ENCODE results near the gene KRT9.
"Not testable (repeated sequence)": the region's sequence is repeated elsewhere in the genome, so short reads cannot be mapped to it uniquely, and the experiment has no call there.

Gene KRT9

DNA sequence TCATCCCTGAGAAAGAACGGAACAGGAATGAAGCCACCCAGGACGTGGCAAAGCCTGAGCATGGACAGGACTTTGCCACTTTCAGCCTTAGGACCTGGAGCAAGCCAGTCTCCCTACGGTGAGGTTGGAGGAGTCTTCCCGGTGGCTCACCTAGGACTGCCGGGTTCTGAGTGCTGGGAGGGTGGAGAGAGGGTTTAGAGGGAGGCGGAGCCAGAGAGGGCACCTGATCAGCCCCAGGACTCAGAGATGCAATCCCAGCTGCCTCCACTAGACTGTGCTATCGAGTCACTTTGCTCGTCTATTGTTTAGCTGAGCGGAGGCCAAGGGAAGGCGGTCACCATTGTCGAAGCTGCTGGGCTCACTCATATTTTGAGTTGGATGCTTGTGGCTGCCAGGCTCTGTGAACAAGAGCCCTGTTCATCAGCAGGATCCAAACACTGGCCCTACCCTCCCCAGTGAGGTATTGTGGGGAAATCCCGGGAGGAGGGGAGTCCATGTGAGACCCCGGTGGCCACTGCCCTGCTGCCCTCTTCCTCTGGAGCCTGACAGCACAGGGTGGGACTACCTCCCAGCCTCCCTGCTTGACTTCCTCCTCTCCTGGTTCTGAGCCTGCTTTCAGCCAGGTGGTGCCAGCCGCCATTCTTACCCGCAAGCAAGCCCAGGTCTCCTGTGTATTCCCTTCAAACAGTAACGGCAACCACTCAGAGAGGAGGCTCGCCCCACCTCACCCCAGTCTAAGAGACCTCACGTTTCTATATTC lies 7.8 kb upstream of the KRT9 start:
- DNase-seq (ENCODE audit: low spot score), result peak; percentile 17

DNA sequence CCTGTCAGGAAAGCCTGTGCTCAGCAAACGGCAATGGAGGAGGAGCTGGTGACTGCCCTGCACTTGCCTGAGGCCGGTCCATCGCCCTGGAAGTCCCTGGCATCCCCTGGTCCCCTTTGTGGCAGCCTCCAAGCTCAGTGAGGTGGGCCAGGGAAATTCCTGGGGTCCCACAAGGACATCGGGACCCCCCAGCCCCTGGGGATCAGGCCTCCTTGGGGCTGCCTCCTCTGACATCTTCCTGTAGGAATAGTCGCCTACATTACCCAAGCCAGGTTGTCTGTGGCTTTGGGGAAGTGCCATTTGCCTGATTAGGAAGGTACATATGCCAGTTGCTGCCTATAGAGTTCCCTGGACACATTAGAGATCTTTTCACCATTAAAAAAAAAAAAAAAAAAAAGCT lies 7.1 kb upstream of the KRT9 start:
- DNase-seq (ENCODE audit: low spot score), result no peak

DNA sequence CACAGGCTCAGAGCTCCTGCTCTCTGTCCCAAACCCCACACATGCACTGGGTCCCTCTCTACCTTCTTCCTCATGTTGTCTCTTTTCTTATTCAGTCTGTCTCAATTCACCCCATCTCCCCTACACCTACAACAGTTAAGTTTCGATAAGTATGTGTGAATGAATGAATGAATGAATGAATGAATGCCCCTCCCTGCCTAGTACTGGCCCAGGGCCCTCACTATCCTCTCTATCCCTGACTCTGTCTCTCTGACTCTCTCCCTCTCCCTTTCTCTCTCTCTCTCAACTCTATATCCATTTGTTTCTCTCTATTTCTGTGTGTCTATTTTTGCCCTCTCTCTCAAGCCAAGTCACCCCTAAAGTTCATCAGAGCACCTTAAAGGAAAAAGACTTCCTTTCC lies 6.7 kb upstream of the KRT9 start:
- DNase-seq (ENCODE audit: low spot score), result no peak

DNA sequence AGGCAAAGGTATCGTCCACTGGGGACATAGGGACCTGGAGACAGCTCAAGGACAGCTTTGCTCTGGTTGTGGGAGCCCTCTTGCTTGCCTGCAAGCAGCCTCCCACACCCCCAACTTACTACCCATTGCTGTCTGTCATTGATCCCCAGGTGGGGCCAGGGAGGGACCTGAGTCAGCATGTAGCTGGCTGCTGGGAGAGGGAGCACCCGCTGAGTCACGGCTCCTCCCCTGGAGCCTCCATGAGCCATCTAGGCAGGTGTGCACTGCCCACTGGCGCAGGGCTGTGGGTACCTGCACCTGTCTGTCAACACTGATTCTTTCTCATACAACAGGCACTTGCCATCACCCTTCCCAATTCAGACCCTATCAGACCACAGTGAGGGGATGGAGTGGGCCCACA lies 4.9 kb upstream of the KRT9 start:
- not testable (repeated sequence) for DNase-seq (ENCODE audit: low spot score)

DNA sequence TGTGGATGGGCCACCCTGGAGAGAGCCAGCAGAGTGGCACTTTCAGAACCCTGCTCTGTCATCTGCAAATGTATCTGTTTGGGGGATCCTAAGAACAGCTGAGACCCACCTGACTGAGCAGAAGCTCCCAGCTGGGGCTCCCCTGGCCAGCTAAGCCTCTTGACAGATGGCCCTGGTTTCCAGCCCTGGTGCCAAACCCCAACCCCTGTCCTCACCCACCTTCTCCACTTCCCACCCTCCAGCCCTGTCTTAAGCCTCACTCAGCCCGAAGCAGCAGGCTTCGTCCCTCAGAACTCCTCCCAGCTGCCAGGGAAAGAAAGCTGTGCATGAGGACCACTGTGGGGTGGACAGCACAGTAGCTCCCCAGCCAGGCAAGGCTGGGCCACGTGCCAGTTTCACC lies 3.5 kb upstream of the KRT9 start:
- DNase-seq (ENCODE audit: low spot score), result no peak

DNA sequence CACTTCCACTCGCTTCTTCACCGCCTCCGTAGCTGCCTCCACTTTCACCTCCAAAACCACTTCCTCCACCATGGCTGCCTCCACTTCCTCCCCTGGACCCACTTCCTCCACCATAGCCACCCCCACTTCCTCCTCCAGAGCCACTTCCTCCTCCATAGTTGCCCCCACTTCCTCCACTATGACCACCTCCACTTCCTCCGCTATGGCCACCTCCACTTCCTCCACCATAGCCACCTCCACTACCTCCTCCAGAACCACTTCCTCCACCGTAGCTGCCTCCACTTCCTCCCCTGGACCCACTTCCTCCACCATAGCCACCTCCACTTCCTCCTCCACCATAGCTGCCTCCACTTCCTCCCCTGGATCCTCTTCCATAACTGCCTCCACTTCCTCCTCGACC lies 4.5 kb downstream of the KRT9 start:
- DNase-seq (ENCODE audit: low spot score), result no peak

DNA sequence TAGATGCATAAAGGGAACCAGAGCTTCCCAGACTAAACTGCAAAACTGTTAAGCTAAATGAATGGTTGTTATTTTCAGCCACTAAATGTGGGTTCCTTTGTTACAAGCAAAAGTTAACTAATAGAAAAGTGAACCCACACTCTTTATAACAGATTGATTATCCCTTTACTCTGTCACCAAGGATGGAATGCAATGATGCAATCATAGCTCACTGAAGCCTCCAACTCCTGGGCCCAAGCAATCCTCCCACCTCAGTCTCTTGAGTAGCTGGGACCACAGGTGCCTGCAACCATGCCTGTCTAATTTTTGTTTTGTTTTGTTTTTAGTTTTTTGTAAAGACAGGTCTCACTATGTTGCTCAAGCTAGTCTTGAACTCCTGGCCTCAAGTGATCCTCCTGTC lies 6.5 kb downstream of the KRT9 start:
- DNase-seq (ENCODE audit: low spot score), result no peak

DNA sequence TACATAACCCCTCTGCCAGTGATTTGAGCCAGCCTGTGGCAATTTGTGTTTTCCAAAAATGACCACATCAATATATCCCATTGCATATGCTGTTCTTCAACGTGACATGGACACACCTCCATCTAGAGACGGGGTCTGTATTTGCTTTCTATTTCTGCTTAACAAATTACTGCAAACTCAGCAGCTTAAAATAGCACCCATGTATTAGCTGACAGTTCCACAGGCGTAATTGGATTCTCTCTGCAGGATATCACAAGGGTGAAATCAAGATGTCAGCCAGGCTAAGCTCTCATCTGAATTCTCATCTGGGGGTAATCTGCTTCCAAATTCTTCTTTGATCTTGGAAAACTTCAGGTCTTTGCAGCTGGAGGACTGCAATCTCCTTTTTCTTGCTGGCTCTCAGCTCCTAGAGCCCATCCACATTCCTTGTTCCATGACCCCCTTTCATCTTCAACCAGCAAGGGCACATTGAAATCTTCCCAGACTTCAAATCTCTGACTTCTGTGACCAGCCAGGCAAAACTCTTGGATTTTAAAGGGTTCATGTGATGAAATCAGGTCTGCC lies 8.2 kb downstream of the KRT9 start:
- no peak for DNase-seq (ENCODE audit: low spot score)

DNA sequence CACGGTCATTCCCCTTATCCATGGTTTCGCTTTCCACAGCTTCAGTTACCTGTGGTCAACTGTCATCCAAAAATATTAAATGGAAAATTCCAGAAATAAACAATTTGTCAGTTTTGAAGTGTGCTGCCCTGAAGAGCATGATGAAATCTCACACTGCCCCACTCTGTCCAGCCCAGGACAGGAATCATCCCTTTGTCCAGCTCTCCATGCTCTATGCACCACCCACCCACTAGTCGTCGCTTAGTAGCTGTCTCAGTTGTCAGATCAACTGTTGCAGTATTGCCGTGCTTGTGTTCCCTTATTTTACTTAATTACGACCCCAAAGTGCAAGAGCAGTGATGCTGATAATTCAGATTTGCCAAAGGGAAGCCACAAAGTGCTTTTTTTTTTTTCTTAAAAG lies 10.3 kb downstream of the KRT9 start:
- DNase-seq (ENCODE audit: low spot score), result no peak

DNA sequence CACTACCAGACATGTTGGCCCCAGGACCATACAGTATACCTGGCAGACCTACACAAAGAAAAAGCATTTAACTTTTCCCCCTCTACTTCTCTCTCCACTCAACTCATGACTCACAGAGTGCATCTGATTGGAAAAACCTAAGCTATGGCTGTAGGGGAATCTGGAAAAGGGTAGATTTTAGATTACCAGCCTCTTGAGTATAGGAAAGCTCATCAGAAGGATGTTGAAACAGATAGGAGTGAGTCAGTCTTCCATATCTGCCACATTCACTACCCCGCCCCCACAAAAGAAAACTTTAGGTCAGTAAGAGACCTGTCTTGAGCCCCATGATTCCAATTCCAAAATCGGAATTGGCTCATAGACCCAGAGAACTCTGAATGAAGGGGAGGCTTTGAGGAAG lies 12.3 kb downstream of the KRT9 start:
- no peak for DNase-seq (ENCODE audit: low spot score)

DNA sequence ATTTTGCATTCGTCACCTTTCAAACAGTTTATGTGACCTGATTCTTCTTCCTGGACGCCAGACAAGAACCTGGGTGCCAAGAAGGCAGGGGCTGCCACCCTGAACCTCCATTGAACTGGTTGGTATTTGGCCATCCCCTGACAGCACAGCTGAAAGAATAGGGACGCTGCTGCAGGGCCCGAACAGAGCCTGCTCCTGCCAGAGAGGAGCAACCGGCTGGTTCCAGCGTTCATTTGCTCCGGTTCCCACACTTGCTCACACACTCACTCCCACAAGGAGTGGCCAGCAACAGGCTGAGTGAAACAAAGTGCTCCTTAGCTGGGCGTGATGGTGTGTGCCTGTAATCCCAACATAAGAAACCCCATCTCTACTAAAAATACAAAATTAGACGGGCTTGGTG lies 14.9 kb downstream of the KRT9 start:
- DNase-seq (ENCODE audit: low spot score), result no peak

DNA sequence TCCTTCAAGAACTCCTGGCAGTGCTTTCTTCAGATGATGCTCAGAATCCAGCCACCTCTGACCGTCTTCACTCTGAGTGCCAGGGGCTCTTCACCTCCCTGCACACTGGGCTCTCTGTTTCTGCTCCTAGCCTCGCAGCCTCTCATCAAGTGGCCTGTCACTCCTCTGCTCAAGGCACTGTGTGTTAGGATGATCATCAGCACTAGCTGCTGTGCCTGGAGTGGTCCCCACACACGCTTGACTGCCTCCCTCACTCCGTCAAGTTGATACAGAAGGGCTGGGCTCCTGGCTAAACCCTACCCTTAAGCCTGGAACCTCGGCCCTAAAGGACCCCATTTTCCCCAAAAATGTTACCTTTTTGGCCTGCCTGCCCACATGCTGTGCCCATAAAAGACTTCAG lies 15.6 kb downstream of the KRT9 start:
- no peak for DNase-seq (ENCODE audit: low spot score)

DNA sequence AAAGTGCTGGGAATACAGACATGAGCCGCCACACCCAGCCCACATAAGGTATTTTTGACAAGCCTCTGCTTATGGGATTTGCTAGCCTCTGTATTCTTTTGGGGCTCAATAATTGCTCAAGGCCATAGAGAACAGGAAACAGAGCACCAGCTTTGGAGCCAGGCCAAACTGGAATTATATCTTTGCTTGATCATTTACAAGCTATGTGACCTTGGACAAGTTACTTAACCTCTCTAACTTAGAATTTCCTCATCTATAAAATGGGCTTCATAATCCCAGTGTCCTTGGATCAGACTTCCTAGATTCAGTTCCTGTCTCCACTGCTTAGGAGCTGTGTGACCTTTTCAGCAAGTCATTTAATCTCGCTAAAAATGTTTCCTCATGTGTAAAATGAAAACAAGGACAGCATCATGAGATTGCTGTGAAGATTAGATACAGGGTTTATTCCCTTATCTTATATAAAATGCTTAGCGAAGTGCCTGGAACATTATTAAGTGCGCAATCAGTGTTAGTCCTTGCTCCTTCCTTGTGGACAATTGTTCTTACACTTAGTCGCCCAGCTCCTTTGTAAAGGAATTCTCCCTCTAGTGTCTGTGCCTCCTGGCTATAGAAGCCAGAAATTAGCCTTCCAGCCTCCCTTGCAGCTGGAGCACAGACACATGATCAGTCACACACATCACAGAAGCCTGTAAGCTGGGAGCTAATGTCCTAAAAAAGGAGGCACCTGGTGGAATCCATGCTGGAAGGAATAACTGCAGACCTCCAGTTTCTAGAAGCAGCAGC lies 16.6 kb downstream of the KRT9 start:
- DNase-seq (ENCODE audit: low spot score), result no peak

DNA sequence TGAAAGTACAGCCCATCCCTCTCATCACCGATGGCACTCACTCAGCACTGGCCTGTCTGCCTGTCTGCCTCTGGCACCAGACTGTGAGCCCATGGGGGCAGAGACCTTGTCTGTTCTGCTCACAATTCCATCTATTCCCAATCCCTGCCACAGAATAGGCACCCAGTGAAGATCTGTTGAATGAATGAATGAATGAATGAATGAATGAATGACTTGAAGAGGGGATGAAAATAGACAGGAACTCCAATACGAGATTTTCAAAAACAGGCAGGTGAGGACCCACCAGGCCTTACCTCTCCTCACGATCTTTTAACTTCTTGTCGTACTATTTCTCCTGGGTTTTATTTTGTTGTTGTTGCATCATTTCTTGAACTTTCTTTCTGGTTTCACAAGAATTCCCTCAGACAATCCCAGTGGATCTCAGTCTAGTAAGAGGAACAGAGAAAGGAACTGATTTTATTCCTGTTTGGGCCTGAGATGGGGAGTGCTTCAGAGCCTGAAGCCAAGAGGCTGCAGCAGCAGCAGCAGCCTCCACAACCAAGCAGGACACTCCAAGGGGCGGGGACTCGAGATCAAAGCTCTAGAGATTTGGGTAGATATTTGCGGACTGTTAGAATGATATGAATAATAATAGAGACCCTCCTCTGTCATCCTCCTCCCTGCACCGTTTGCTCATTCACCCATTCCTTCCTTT lies 17.7 kb downstream of the KRT9 start:
- DNase-seq (ENCODE audit: low spot score), result no peak

DNA sequence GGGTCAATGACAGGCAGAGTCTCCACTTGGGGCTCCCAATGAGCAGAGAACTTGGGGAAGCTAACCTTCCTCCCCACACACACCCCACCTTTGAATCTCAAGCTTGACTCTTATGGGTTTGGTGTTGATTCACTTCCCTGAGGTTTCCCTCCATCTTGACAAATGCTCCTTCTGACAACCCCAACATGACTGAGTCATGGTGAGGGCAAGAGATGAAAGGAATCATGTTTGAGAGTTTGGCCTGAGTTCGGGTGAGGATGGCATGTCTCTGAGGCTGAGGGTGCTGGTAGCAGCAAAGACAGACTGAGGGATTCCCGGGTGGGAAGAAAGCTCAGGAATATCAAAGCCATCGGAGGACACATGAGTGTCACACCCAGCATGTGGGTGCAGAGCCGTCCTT lies 18.7 kb downstream of the KRT9 start:
- no peak for DNase-seq (ENCODE audit: low spot score)

DNA sequence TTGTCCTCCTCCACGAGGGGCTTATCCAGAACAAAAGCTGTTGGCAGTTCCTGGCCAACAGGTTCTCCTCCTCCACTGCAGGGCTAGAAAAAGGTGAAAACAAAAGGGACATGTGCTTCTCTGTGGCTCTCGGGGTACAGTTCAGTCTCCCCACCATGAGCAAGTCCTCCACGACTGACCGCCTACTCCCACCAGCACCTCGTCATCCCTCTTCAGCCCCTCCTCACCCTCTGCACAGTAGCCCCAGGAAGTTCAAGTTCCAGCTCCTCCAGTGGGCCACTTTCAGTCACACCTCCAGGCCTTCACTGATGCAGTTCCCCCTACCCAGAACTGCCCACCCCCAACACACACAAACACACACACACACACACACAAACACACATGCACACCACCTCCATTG lies 19.4 kb downstream of the KRT9 start:
- no peak for DNase-seq (ENCODE audit: low spot score)

DNA sequence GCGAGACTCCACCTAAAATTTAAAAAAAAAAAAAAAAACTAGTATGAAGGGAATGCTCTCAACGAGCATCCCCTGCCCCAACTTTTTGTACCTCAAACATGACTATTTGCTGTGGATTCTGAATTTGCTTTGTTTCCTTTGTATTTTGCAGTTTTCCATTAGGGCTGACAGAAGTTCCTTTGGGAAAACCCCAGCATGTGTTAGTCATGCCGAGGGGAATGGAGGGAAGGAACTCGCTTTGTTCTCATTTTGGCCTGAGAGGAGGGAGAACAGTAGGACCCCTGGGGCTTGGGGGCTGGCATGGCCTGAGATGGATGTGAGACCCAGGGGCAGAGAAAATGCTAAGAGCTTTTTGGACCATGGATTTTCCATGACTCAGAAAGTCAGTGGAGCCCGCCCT lies 20.5 kb downstream of the KRT9 start:
- no peak for DNase-seq (ENCODE audit: low spot score)

DNA sequence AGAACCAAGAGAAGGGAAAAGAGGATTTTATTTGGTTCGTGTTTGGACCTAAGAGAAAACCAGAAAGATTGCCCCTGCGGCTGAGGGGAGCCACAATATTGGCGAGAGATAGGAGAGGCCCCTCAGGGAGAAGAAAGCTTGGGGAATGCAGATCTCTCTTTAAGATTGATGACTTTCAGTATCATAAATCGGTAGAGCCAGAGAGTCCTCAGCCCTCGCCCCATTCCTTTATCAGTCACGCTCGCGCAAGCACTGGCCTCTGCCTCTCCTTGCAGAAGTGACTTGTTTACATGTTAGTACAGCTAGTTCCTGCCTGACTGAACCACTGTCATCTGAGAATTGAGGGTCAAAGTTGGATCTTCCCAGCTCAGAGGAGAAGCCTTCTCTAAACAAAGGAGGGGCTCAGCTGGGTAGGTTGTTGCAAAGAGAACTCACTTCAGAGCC lies 22.2 kb downstream of the KRT9 start:
- DNase-seq (ENCODE audit: low spot score), result no peak

DNA sequence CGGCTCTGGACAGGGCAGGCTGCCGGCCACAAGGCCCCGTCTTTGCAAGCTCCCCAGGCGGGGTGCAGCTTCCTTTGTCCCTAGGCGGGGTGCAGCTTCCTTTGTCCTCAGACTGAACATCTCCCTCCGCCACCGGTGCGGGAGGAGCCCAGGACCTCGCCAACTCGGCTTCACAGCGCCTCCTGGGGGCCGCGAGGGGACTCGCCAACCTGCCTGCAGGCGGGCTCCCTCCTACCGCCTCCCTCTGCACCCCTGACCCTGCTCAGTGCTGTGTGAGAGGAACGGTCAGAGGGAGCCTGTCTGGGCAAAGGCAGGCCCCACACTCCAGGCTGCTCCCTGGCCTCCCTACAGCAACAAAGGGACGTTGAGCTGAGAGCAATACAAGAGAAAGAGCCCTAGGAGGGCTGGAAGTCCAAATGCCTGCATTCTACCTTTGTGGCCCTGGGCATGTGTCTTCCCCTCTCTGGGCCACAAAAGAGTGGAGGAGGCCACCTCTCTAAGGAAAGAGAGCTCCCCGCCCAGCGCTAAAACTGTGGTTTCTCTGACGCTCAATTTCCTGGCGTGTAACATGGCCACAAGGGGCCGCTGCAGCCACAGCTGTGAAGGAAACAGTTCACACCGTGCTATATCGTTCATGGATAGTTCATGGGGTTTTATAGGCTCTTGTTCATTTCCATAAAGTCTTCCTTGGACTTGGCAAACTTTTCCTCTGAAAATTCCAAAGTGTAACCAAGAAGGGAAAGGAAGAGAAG lies 22.8 kb downstream of the KRT9 start:
- peak; percentile 42 for DNase-seq (ENCODE audit: low spot score)

DNA sequence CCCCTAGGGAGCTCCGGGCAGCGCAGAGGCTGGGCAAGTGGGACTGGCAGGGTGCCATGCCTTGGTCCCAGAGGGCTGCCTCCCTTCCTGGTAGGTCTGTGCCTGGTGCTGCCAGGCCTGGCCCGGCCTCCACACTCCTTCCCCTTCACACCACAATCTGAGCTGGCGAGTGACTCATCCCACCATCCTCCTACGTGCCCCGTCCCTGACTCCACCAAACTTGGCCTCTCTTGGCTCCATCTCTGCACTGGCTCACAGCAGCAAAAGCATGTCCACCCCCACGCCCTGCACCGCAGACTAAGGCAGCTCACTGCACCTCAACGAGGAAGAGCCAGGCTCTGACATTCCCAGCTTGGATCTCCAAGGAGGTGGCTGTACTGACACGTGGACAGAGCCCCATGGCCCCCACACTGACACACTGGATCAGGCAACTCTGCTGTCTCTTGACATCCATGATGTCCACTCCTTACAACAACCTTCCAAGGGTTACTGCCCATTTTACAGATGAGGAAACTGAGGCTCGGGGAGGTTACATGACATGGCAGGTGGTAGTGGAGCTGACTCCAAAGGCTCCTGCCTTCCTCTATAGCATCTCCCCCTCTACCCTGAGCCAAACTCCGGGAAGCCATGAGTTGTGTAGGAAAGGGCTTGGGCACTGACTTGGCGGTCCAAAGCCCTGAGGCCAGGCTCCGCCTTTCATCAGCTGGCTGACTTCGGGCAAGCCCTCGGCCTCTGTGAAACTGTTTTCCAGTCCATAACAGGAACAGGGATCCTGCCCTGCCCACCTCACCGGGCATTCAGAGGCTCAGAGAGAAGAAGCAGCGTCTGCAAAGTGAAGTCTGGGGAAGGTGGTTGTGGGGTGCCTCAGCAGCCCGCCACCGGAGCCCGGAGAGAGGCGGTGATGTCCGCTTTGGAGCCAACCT lies 23.7 kb downstream of the KRT9 start:
- no peak for DNase-seq (ENCODE audit: low spot score)

DNA sequence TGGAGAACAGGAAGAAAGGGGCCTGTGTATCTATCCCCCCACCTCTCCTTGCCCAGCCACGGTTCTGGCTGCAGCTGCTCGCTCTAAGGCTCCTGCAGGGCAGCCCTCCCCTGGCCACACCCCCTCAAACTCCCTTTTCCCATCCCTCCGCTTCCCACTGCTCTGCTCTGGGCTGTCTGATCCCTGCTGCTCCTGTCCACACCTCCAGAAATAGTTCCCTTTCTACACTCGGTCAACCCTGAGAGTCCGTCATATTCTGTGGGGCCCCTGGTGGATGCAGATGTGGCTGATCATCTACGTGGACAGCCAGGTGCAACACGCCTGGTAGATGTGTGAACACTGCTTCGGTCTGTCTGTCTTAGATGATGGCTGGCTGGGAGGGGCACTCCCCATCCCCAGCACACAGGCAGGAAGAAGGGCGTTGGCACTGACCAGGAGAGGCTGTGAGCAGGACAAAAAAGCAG lies 24.4 kb downstream of the KRT9 start:
- no peak for DNase-seq (ENCODE audit: low spot score)
